ENCODE measurements around the gene EPHA2.

EPHA2 gene

DNA sequence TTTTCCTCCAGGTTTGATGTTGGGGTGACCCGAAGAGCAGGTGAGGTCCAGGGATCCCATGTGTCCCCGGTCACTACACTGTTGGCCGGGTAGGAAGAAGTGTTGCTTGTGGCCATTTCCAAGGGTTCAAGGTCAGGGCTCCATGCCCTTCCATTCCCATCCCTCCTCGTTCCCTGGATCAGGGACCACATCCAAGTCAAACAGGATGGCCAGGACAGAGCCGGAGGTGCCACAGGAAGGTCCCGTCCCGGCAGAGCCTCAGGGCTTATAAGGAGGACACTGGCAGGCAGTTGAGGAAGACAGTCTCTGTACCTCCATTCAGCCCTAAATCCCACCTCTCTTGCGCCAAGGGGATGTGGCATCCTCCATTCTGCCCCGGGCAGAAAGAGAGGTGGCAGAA is 60.4 kb downstream of the EPHA2 start:
- no peak overlapping the region for H3K27ac ChIP-seq
- ChIA-PET POLR2A (ENCODE audit: low non-redundant PET) (no interaction called here), CTCF (interaction anchor here (0.6 kb wide), 1 partner anchor 75 kb away, joined by 5 read pairs; no protein-coding TSS in a partner anchor)
- TF ChIP-seq, protein P1, sequence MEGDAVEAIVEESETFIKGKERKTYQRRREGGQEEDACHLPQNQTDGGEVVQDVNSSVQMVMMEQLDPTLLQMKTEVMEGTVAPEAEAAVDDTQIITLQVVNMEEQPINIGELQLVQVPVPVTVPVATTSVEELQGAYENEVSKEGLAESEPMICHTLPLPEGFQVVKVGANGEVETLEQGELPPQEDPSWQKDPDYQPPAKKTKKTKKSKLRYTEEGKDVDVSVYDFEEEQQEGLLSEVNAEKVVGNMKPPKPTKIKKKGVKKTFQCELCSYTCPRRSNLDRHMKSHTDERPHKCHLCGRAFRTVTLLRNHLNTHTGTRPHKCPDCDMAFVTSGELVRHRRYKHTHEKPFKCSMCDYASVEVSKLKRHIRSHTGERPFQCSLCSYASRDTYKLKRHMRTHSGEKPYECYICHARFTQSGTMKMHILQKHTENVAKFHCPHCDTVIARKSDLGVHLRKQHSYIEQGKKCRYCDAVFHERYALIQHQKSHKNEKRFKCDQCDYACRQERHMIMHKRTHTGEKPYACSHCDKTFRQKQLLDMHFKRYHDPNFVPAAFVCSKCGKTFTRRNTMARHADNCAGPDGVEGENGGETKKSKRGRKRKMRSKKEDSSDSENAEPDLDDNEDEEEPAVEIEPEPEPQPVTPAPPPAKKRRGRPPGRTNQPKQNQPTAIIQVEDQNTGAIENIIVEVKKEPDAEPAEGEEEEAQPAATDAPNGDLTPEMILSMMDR (conservative IDR thresholded peaks at IDR 0.05; ENCODE audit: low read depth), result no peak
- no peak for DNase-seq (ENCODE audit: low spot score)

DNA sequence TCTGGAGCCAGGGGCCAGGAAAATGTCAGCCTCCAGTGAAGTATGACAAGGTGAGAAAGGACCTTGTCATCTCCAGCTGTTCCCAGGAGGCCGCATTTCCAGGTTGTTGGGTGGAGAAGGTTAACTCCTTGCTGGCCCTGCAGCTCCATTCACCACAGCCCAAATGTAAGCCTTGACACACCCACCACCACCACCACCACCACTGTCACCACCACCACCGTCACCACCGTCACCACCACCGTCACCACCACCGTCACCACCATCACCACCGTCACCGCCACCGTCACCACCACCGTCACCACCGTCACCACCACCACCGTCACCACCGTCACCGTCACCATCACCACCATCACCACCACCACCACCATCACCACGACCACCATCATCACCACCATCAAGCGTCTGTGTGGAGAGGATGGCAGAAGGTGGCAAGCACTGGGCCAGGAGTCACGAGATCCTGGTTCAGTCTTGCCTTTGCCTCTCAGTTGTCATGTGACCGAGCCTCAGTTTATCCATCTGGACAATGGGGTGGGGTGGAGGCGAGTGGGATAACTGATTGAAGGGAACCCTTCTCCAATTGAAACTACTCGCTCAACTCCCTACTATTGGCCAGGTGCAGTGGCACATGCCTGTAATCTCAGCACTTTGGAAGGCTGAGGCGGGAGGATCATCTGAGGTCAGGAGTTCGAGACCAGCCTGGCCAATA is 61.3 kb downstream of the EPHA2 start:
- POLR2A ChIA-PET (ENCODE audit: low non-redundant PET), result no interaction called here
- CTCF ChIA-PET, result interaction anchor here (0.6 kb wide), 1 partner anchor 12 kb away, joined by 3 read pairs; no protein-coding TSS in a partner anchor
- no peak for DNase-seq (ENCODE audit: low spot score)
- H3K27ac ChIP-seq, result no peak overlapping the region
- TF ChIP-seq, protein P1 (conservative IDR thresholded peaks at IDR 0.05; ENCODE audit: low read depth), result no peak

DNA sequence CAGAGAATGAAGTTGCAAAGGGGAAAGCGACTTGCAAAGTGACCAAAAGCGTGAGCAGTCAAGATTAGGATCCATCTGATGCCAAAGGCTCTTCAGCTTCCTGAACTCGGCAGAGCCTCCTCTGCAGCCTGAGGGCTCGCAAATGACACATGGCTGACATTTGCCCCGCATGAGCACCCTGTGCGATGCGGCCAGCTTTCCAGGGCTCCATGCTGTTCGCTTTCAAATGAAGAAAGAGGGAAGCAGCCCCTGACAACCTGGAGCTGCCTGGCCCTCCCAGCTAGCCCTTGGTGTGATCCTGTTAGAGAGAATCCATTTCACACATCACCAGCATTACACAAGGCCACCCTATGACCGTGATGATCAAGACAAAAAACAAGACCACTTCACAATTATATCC is 62.3 kb downstream of the EPHA2 start:
- no peak overlapping the region for H3K27ac ChIP-seq
- ChIA-PET POLR2A (ENCODE audit: low non-redundant PET) (interaction anchor here (0.7 kb wide), 1 partner anchor 18 kb away, joined by 4 read pairs; no protein-coding TSS in a partner anchor), CTCF (interaction anchor here (0.6 kb wide), 1 partner anchor 13 kb away, joined by 3 read pairs; no protein-coding TSS in a partner anchor)
- TF ChIP-seq, protein P1 (conservative IDR thresholded peaks at IDR 0.05; ENCODE audit: low read depth), result no peak
- no peak for DNase-seq (ENCODE audit: low spot score)

DNA sequence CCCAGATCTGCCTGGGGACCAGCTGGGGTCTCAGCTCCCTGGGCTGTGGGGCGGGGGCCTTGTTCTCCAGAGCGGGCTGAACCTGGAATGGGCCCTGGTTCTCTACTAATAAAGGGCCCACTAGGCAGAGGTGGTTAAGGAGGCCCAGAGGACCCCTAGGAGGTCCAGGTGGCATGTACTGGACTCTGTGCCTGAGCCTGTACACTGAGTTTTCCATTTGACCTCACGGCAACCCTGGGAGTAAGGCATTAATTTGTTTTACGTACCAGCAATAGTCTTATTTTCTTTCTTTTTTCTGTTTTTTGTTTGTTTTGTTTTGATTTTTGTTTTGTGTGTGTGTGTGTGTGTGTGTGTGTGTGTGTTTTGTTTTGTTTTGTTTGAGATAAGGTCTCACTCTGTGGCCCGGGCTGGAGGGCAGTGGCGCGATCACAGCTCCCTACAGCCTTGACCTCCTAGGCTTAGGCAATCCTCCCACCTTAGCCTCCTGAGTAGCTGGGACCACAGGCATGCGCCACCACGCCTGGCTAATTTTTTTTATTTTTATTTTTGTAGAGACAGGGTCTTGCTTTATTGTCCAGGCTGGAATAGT is 62.9 kb downstream of the EPHA2 start:
- no peak for DNase-seq (ENCODE audit: low spot score)
- H3K27ac ChIP-seq, result no peak overlapping the region
- POLR2A ChIA-PET (ENCODE audit: low non-redundant PET), result interaction anchor here (0.7 kb wide), 1 partner anchor 18 kb away, joined by 4 read pairs; no protein-coding TSS in a partner anchor
- CTCF ChIA-PET, result no interaction called here
- TF ChIP-seq, protein P1 (conservative IDR thresholded peaks at IDR 0.05; ENCODE audit: low read depth), result no peak

DNA sequence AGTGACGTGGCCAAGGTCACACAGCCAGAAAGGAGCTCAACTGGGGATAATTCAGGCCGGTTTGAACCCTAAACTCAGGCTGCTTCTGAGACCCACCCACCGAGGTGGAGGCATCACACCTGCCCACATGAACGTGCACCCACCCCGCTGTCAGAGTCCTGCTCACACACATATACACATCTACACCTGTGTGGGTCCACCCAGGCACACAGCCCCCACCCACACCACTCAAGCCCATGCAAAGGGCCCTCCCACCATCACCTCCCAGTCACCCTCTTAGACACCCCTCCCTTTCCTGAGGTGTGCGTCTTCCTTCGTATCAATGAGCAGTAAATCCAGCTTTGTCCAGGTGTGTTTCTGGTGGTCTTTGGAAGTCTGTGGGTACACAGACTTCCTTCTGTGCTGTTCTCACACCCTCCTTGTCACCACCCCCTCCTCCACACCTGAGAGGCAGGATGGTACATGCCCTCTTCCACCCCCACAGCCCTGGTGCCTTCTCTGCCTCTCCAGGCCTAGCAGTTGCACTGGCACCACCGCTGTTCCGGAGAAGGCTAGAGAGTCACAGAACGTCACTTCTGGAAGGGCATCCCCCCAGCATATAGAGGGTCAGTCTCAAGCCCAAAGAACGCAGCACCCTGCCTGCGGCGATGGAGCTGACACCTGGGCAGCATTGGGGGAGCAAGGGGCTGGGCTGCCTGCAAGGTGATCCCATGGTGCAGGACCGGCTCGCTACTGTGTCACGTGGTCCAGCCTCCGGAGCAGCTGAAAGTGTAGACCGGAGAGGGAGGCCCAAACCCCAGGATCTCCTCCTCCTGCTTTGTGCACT is 63.6 kb downstream of the EPHA2 start:
- no peak overlapping the region for H3K27ac ChIP-seq
- TF ChIP-seq, protein P1 (conservative IDR thresholded peaks at IDR 0.05; ENCODE audit: low read depth), result no peak
- CTCF ChIA-PET, result interaction anchor here (0.9 kb wide), 1 partner anchor 14 kb away, joined by 3 read pairs; no protein-coding TSS in a partner anchor
- POLR2A ChIA-PET (ENCODE audit: low non-redundant PET), result no interaction called here
- DNase-seq (ENCODE audit: low spot score), result no peak

DNA sequence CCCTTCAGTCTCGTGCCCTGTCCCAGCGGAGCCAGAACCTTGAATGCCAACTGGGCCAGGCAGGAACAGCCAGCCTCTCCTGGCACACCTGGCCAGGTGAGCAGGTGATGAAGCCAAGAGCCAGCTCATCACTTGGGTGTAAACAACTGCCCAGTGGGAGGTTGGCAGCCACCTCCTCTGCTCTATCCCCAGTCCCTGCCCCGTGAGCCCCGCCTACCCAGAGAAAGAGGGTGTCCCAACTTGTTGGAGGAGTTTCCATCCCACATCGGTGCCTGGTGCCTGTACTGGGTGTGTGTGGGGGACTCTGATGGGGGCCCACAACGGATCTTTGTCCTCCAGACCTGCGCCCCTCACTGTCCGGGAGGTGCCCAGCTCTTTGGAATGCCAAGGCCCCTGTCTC is 64.6 kb downstream of the EPHA2 start:
- POLR2A ChIA-PET (ENCODE audit: low non-redundant PET), result no interaction called here
- DNase-seq (ENCODE audit: low spot score), result peak; percentile 84
- TF ChIP-seq, protein P1 (conservative IDR thresholded peaks at IDR 0.05; ENCODE audit: low read depth), result no peak

More for the DNA sequence above, 64.6 kb downstream of the EPHA2 start:
- CTCF ChIA-PET, result interaction anchor here (0.6 kb wide), 1 partner anchor 207 kb away, joined by 4 read pairs; no protein-coding TSS in a partner anchor
- 0 out of 2 replicates have a peak overlapping the region, but pooled peaks have one; percentile 15 for H3K27ac ChIP-seq
